ENCODE results near the gene LPCAT2.

LPCAT2 gene

DNA sequence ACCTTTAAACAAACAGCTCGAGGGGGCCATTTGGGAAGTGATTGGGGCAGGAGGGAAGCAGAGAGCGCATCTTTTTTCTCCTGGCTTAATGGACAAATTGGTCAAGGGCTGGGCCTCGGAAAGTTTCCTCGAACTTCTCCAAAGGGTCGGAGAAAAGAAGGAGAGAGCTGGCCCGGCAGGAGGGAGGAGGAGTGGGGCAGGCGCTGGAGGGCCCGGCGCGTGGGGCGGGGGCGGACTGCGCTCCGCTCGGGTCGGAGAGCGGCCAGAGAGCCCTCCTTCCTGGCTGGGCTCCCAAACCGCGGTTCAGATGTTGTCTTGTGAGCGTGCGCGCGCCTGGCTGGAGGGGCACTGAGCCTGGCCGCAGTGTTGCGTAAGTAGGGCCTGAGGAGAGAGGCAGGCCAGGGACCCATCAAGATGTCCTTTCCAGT lies 28.6 kb upstream of the LPCAT2 start:
- DNase-seq (ENCODE audit: low read depth), result no peak

DNA sequence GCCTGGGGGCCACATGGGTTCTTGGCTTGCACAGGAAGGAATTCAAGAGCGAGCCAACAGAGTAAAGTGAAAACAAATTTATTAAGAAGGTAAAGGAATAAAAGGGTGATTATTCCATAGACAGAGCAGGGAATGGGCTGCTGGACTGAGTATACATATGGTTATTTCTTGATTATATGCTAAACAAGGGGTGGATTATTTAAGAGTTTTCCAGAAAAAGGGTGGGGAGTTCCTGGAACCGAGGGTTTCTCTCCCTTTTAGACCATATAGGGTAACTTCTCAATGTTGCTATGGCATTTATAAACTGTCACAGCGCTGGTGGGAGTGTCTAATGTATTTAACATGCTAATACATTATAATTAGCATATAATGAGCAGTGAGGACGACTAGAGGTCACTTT lies 27.8 kb upstream of the LPCAT2 start:
- no peak for DNase-seq (ENCODE audit: low read depth)

DNA sequence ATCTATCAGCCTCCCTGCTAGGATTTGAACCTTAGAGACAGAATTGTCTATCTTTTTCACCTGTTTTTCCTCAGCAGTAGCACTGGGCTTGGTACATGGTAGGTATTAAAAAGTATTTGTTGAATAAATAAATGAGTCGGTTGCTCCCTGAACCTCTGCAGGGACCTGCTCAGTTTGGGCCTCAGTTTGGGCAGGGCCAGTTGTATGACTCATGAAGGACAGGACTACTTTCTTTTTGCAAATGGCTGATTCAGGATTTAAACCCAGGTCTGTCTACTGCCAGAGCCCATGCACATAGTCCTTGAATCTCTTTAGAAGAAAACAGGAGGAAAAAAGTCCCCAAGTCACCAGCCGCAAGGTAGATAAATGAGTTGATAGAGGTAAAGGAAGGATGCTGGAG lies 26.8 kb upstream of the LPCAT2 start:
- DNase-seq (ENCODE audit: low read depth), result no peak

DNA sequence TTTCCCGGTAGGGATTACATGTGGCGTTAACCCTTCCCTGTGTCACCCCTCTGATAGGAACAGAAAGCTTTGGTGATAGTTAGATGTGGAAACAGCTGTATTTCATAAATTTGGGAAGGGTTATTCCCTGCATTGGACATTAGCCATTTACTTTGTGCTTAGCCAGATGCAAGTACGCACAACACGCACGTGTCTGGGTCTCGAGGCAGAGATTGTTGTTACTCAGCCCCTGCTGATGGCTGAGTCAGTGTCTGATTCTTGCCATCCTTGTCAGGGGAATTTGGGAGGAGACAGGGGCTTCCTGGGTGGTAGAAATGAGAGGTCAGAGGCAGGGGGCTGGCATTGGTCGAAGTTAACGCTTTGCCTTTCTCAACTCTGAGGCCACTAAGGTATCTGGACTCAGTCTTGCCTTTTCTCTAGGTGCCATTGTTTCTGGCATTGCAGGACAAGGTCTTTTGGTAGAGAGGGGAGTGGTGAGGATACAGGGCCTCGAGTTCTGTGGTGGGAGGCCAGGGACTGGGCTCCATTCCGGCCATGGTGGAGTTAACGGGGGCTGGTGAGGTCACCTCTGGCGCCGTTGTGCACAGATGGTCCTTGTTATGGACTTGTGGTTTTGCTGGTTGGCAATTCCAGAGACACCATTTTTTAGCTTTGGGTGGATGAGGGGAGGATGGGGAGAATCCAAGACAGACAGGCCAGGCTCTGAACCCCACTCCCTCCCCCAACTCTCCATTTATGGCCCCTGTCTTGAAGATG lies 21.6 kb upstream of the LPCAT2 start:
- DNase-seq (ENCODE audit: low read depth), result no peak

DNA sequence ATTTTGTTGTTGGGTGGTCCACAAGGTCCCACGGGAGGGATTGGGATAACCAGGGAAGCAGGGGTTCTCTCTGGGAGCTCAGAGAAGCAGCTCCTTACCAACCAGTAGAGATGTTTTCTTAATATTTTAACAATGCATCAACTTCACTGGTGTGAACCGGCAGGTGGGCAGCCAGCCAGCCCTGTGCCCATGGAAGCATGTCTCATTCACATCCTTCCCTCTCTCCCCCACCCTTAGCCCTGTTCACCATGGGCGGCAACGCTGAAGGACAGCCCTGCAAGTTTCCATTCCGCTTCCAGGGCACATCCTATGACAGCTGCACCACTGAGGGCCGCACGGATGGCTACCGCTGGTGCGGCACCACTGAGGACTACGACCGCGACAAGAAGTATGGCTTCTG lies 20.6 kb upstream of the LPCAT2 start:
- no peak for DNase-seq (ENCODE audit: low read depth)

DNA sequence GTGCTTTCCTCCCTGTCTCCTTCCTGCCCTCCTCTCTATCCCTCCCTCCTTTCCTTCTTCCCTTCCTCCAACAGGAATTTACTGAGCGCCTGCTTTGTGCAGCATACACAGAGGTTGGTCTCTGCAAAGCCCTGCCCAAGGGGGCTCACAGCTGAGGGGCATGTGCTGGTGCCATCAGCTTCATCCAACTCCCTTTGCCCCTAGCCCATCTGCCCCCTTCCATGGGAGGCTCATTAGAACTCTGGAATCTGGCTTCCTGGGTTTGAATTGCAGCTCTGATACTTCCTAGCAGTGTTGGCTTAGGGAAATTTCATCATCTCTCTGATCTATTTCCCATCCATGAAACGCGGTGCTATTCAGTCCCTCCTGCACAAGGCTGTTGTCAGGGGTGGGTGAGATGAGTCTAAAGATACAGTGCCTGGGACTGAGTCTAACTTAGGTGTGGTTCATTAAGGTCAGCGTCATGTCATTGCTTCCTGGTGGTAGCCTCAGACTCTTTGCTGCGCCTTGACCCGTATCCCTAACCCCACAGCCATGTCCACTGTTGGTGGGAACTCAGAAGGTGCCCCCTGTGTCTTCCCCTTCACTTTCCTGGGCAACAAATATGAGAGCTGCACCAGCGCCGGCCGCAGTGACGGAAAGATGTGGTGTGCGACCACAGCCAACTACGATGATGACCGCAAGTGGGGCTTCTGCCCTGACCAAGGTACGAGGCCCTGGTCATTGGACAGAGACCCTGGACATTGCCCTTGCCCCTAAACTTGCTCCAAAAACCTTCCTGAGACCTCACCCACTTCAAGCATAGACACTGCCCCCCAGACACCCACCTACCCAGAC lies 19.5 kb upstream of the LPCAT2 start:
- DNase-seq (ENCODE audit: low read depth), result no peak

DNA sequence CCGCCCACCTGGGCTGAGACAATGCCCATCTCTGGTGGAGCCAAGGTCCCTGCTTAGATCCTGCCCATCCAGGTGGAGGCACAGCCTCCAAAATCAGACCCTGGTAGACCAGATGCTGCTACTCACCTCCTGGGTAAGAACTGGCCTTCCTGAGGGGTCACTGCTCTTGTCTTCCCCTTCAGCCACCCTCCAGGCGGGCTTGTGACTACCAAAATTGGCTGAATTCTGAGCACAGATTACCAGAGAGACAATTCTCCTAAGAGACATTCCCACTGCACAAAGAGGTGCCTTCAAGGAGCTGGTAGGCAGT lies 19.0 kb upstream of the LPCAT2 start:
- DNase-seq (ENCODE audit: low read depth), result no peak

DNA sequence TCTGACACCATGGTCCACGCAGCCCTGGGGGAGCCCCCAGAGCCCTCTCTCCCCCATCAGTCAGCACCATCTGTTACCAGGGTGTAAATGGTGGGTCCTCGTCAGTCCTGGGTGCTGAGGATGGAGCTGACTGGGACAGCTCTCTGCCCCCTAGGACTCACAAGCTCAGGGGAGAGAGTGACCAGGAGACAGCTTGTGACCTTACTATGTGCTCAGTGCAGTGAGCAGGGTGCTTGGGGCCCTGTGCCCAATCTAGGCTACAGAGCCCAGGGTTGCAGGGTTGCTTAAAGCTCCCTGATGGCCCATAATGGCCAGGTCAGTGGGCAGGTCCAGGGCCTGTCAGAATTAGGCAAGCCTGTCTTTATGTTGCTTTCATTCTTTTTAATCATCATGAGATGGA lies 18.6 kb upstream of the LPCAT2 start:
- no peak for DNase-seq (ENCODE audit: low read depth)

DNA sequence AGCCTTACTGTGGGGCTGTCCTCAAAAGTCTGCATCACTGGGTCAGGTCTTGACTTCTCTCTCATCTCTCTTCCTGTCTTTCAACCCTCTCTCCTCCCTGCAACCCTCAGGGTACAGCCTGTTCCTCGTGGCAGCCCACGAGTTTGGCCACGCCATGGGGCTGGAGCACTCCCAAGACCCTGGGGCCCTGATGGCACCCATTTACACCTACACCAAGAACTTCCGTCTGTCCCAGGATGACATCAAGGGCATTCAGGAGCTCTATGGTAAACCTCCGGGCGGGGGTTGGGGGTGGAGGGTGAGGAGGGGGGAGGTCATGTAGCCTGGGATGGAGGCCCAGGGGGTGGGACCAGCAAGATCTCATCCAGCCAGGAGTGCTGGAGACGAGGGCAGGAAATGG lies 17.2 kb upstream of the LPCAT2 start:
- DNase-seq (ENCODE audit: low read depth), result no peak

DNA sequence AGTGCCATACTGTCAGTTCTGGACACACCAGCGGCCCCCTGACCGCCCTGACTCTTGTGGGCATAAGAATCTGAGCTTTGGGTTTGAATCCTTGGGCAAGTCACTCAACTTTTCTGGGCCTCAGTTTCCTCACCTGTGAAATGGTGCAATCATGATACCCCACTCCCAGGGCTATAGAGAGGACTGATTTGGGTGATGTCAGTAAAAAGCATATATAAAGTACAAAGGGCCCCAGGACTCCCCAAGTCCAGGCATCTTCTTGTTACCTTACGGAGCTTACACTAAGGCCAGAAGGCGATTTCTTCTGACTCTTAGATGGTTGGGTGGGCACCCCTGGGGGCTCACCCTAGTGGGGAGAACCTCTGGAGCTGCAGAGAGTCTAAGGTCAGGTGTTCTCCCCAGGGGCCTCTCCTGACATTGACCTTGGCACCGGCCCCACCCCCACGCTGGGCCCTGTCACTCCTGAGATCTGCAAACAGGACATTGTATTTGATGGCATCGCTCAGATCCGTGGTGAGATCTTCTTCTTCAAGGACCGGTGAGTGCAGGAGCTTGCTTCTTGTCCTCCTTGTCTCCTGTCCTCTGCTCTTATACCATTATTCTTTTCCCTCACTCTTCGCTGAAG lies 16.0 kb upstream of the LPCAT2 start:
- DNase-seq (ENCODE audit: low read depth), result no peak

DNA sequence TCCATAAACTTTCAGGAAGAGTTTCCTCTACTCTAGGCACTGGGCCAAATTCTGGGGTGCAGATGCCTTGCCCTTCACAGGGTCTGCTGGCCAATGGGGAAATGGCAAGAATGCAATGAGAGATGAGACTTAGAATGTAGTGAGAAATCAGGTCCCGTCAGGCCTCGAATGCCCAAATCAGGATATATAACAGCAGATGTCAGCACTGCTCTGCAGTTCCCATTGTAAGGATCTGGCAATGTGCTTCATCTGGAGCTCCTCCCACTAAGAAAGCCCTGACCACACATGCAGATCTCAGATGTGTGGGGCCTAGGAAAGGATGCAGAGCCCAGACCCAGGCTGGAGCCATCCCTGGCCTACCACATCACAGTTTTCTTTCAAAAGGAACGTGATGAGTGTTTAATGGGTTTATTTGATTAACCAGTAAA lies 13.9 kb upstream of the LPCAT2 start:
- no peak for DNase-seq (ENCODE audit: low read depth)

DNA sequence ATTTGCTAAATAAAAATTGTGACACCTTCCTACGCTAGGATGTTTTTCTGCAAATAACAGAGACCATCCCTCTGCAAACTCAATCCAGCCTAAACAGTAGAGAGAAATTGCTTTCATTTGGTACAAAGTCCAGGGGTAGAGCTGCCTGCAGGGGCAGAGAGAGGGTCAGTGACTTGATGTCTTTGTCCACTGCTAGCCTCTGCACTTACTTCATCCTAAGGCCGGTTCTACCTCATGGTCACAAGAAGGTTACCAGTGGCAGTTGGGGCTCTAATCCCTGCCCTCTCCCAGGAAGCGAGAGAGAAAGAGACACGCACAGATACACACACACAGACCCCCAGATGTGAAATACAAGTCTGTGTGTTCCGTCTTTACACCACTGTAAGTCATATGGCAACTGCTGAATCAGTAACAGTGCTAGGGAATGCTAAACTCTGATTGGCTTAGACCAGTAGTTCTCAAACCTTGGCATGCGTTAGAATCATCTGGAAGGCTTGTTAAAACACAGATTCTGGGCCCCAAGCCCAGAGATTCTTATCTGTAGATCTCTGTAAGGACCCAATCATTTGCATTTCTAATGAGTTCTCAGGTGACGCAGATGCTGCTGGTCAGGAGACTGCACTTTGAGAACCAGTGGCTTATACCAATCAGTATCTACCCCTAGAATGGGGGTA lies 13.1 kb upstream of the LPCAT2 start:
- no peak for DNase-seq (ENCODE audit: low read depth)

DNA sequence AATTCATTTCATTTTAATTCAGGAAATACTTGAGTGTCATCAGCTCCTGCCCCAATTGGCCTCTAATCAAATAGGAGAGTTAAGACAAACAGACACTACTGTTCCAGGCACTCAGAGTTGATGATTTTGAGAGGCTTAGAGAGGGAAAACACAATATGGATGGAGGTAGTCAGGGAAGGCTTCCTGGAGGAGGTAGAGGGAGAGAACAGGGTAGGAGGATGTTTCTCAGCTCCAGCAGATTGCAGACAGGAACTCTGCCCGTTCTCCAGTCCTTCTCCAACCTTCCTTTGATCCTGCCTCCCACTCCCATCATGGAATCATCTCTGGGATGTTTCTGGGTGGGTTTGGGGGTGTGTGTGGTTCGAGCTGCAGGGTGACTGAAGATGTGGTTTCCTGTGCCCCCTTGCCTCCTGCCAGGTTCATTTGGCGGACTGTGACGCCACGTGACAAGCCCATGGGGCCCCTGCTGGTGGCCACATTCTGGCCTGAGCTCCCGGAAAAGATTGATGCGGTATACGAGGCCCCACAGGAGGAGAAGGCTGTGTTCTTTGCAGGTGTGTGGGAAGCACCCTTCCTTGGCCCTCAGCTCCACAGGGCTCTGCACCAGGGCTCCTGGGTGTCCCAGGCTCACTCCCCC lies 12.2 kb upstream of the LPCAT2 start:
- no peak for DNase-seq (ENCODE audit: low read depth)

DNA sequence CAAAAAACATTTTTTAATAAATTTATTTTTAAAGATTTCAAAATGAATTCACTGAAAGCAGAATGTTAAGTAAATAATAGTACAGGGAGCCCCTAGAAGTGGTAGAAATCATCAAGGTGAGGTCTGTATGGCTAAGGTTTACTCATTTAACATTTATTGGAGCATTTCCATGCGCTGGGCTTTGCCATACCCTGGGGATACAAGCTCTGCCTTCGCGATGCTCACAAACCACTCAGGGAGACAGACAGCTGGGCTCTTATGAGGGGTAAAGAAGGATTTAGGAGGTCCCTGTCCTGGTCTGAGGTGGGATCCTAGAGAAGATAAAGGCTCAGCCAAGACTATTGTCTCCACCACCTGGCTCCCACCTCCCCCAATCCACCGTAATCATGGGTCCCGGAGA lies 11.3 kb upstream of the LPCAT2 start:
- no peak for DNase-seq (ENCODE audit: low read depth)

DNA sequence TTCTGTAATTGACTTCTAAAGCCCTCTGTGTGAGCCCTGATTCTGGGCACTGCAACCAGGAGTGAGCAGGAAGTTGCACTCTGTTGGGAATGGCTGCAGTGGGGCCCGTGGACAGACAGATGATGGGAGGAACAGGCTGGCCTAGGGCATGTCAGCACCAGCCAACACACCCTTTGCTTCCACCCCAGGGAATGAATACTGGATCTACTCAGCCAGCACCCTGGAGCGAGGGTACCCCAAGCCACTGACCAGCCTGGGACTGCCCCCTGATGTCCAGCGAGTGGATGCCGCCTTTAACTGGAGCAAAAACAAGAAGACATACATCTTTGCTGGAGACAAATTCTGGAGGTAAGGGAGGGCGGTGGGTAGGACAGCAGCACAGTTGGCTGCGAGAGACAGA lies 10.8 kb upstream of the LPCAT2 start:
- no peak for DNase-seq (ENCODE audit: low read depth)

DNA sequence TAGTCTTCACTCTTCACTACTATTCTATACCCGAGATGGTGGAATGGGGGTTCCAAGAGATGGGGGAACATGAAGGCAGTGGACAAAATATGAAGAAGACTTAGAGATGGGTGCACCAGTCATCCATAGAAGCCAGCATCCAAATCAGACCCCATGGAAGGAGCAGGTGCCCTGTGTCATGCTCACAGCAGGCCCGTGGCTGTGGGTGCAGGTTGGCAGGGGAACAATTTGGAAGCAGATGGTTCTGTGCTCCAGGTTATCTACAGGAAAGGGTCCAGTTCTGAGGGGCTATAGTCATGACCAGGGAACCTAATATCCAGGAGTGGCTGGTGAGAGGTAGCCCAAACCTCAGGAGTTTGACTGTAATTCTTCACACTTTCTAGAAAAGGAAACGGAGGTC lies 9.6 kb upstream of the LPCAT2 start:
- DNase-seq (ENCODE audit: low read depth), result no peak

DNA sequence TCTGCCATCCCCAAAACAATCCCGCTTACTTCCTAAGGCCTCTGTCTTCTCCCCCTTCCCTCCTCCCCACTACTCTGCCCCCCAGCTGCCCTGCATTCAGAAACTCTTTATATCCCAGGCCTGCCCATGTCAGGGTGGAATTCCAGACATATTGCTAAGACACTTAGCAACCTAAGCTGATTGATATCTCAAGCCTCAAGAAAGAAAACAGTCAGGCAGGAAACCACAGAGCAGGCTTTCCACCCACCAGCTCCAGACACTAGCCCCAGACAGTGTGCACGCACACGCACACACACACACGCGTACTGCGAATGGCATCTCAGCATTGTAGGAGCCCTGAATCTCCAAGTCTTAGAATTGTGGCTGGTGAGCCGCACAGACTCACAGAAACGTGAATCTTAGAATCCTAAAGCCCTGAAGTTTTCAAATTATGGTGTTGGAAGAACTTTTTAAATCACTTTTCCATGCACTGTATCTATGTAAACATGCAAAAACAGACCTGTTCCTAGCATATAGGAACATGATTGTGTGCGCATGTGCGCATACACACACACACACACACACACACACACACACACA lies 8.8 kb upstream of the LPCAT2 start:
- DNase-seq (ENCODE audit: low read depth), result no peak

DNA sequence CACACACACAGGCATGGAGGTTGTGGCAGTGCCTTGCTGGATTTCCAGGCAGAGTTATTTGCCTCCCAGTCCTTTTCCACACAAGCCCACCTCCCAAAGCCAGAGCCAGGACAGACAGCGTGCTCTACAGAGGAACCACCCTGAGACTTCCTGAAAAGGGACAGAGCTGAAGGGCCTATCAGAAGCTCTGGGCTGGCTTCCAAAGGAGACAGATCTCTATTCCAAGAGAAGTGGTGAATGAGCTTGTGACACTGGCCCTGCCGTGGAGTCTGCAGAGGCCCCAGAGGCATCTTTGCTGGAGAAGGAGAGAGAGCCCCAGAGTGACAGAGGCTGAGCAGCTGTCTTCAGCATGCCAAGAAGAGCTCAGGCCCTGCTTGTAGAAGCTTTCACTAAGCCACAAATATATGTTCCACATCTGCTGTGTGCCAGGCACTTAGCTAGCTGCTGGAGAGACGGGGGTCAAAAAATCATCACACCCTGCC lies 8.3 kb upstream of the LPCAT2 start:
- no peak for DNase-seq (ENCODE audit: low read depth)

DNA sequence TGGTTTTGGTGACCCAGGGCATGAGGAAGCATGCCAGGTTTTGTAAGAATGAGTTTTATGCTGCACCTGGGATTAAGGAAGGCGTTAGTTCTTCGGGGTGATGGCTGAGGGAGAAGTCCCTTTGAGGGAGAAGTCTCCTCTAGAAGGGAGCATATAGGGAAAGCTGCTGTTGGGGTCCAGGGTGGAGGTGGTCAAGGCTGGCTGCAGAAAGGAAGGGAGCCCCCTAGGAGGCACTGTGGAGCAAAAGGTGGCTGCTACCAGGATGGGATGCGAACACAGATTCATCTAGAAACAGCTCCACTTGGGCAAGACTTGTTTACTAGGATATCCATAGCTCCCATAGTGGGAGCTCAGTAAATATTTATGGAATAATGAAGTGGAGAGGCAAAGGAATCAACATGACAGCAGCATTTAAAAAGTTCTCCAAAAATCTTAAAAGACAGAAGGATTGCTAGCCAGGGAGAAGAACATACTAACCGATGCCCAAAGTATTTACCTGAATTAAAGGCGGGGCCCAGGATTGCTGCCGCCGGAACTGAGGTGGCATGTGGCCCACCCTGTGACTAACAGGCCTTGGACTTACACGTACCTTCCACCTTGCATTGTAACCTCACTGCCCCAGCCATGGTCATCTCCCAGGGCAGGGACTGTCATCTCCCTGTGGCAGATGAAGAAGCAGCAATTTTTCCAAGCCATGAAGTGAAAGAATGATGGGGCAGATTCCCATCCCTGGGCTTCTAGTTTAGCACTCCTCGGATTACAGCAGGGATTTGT lies 7.1 kb upstream of the LPCAT2 start:
- no peak for DNase-seq (ENCODE audit: low read depth)

DNA sequence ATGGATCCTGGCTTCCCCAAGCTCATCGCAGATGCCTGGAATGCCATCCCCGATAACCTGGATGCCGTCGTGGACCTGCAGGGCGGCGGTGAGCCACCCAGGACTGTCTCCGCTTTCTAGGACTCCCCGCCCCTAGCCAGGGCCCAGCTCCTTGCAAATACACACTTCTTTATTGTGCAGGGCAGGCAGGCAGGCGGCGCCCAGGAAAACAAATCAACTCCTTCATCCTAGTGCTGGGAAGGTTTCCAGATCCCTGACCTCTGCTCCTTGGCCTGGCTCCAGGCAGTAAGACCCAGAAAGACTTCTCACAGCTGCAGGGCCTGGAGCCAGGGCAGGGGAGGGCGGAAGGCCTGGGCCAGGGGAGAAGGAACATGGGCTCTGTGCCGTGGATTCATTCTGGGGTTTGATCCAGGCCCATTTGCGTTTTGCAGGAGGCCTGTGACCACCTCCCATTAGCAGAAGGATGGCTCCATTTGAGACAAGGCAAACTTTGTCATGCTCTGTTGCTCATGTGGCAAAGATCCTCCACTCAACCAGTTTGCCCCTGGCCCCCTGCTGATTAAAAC lies 6.0 kb upstream of the LPCAT2 start:
- DNase-seq (ENCODE audit: low read depth), result no peak
